ENCODE measurements around the gene GFER. TPM values are rescaled to one million over a fixed set of nuclear protein-coding genes. Genes with fewer than 3 reads are reported as not detected.

The GFER gene
- polyA plus RNA-seq, 1 of the 3 experiments (the other 2 are of a cell fraction), result 20.4 TPM

DNA sequence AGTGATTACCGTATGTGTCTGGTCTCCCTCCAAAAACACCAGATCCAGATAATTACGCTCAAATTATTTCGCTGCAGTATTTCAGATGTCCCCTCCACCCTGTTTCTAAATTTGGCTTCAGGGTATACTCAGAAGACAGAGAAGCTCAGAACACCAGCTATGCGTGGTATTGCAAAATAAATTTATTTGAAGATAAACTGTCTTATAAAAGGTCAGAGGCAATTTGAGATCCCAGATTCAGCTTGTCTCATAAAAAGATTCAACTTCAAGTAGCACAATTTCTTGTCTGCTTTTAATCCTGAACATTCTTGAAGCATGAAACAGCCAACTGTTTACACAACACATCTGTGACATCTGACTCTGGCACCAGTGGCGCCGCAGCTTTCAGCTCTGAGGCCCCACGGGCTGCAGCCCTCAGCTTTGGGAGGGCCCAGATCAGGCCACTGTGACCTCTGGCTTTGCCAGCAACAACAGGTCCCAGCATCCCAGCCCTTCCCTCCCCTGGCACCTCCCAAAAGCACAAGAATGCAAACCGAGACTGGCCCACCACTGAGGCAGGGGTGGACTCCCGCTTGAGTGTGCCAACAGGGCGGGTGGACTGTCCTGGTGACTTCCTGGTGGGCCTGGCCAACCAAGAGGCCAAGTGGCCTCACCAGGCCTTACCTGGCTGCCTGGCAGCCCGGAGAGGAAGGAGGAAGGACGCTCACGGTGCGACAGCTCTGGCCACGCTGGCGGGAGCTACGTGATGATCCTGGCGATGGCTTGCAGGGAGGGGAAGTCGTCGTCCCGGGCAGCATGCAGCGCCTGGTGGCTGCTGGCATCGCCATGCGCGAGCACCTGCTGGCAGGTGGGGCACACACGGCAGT lies 13.7 kb downstream of the GFER start:
- DNase-seq, result no peak
- Histone ChIP-seq H3K4me2 (no peak overlapping the region), H3K4me3 (ENCODE audit: low read depth in 2 of 2, low read length in 1 of 2) (no peak overlapping the region), H3F3A (replicated peaks; ENCODE audit: insufficient read depth) (peaks cover 18% of the 10 kb centered on the region), H3K79me2 (ENCODE audit: insufficient read depth) (peaks cover 9% of the 10 kb centered on the region; the same call in 1 of the 2 replicates), H3K27me3 (ENCODE audit: insufficient read depth) (no peaks in the 10 kb centered on the region), H4K20me1 (ENCODE audit: insufficient read depth) (peaks cover 9% of the 10 kb centered on the region), H3K36me3 (replicated peaks in 1 of 2; ENCODE audit: control insufficient read depth in 1 of 2, insufficient read depth in 2 of 2, low read length in 1 of 2) (peaks cover 4 to 50% of the 10 kb centered on the region in 2 experiments), H3K4me1 (ENCODE audit: control insufficient read depth in 1 of 2, insufficient read depth in 2 of 2, low read depth in 1 of 2, low read length in 1 of 2) (no peaks in the 10 kb centered on the region), H3K9ac (no peak overlapping the region), H3K9me2 (no peaks in the 10 kb centered on the region), H2AFZ (ENCODE audit: low read depth) (no peak overlapping the region), H3K9me3 (no peaks in the 10 kb centered on the region), H3K27ac (ENCODE audit: low read depth in 2 of 2, low read length in 1 of 2) (no peak overlapping the region)
- TF ChIP-seq GABPA (IDR thresholded peaks at IDR 0.05; ENCODE audit: low read depth) (no peak), SMC3 (IDR thresholded peaks at IDR 0.05; ENCODE audit: low read depth, low read length) (no peak), MEF2A (IDR thresholded peaks at IDR 0.05; ENCODE audit: borderline replicate concordance, low read depth) (no peak), POLR2AphosphoS5 (IDR thresholded peaks at IDR 0.05; ENCODE audit: low read depth, low read length) (no peak), RFX5 (IDR thresholded peaks at IDR 0.05; ENCODE audit: low read length) (no peak), FOXM1 (IDR thresholded peaks at IDR 0.05; ENCODE audit: low read depth) (no peak), NFIC (IDR thresholded peaks at IDR 0.05; ENCODE audit: borderline replicate concordance) (no peak), ELF1 (IDR thresholded peaks at IDR 0.05) (no peak), RCOR1 (IDR thresholded peaks at IDR 0.05; ENCODE audit: low read length) (no peak), CHD2 (IDR thresholded peaks at IDR 0.05; ENCODE audit: low read length, partially characterized antibody) (no peak), TEAD4 (IDR thresholded peaks at IDR 0.05; ENCODE audit: borderline replicate concordance, insufficient read depth) (no peak), TCF12 (IDR thresholded peaks at IDR 0.05) (no peak), JUND (IDR thresholded peaks at IDR 0.05) (no peak), EZH2phosphoT487 (IDR thresholded peaks at IDR 0.05; ENCODE audit: borderline replicate concordance, low read depth) (no peak), EP300 (IDR thresholded peaks at IDR 0.05; ENCODE audit: borderline replicate concordance in 1 of 2, low read depth in 1 of 2, low read length in 1 of 2) (no peak)
- TF ChIP-seq, protein P1, sequence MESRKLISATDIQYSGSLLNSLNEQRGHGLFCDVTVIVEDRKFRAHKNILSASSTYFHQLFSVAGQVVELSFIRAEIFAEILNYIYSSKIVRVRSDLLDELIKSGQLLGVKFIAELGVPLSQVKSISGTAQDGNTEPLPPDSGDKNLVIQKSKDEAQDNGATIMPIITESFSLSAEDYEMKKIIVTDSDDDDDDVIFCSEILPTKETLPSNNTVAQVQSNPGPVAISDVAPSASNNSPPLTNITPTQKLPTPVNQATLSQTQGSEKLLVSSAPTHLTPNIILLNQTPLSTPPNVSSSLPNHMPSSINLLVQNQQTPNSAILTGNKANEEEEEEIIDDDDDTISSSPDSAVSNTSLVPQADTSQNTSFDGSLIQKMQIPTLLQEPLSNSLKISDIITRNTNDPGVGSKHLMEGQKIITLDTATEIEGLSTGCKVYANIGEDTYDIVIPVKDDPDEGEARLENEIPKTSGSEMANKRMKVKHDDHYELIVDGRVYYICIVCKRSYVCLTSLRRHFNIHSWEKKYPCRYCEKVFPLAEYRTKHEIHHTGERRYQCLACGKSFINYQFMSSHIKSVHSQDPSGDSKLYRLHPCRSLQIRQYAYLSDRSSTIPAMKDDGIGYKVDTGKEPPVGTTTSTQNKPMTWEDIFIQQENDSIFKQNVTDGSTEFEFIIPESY (IDR thresholded peaks at IDR 0.05; ENCODE audit: borderline replicate concordance, low read depth), result no peak
- TF ChIP-seq, protein P2, sequence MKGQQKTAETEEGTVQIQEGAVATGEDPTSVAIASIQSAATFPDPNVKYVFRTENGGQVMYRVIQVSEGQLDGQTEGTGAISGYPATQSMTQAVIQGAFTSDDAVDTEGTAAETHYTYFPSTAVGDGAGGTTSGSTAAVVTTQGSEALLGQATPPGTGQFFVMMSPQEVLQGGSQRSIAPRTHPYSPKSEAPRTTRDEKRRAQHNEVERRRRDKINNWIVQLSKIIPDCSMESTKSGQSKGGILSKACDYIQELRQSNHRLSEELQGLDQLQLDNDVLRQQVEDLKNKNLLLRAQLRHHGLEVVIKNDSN (IDR thresholded peaks at IDR 0.05; ENCODE audit: borderline replicate concordance, low read depth), result no peak
- TF ChIP-seq, protein P3, sequence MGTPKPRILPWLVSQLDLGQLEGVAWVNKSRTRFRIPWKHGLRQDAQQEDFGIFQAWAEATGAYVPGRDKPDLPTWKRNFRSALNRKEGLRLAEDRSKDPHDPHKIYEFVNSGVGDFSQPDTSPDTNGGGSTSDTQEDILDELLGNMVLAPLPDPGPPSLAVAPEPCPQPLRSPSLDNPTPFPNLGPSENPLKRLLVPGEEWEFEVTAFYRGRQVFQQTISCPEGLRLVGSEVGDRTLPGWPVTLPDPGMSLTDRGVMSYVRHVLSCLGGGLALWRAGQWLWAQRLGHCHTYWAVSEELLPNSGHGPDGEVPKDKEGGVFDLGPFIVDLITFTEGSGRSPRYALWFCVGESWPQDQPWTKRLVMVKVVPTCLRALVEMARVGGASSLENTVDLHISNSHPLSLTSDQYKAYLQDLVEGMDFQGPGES (IDR thresholded peaks at IDR 0.05; ENCODE audit: low read depth, low read length), result no peak
- ChIA-PET POLR2A (interaction anchor here (0.6 to 1.2 kb wide), 4 partner anchors 11 to 150 kb away, joined by 3 to 4 read pairs (median 4); partner anchors contain the start of gene RPS2), CTCF (interaction anchor here (1.5 to 3.8 kb wide), 3 partner anchors 8 to 143 kb away, joined by 4 to 12 read pairs (median 11); partner anchors contain the start of gene SYNGR3)
- WGBS (ENCODE audit: low lambda C conversion rate), result 85% methylated on average over 14 of the region's 26 CpGs
